Endothelial cell of umbilical vein (primary cell): ENCODE results near the gene PPP6R1. TPM values are rescaled to one million over a fixed set of nuclear protein-coding genes. Genes with fewer than 3 reads are reported as not detected.

Experiments
- BruUV-seq: library from RNA; stranded (reverse); fragments of 400-500 nt; replicated peaks from 2 replicates; lab custom pipeline; 2021; lab: Mats Ljungman, UMichigan
- CTCF ChIA-PET: fragments of 300-600, 350-600 bp; sonication (Branson Sonifier 250); formaldehyde crosslinking; loops from one replicate; lab custom pipeline; 2021; ENCODE audit warnings: antibody characterized with exemption, inconsistent platforms; lab: Charles Lee
- POLR2A ChIA-PET: fragments of 300-600, 350-600 bp; sonication (Branson Sonifier 250); formaldehyde crosslinking; loops from one replicate; lab custom pipeline; 2021; ENCODE audit warnings: antibody characterized with exemption, inconsistent platforms; lab: Charles Lee
- DNase-seq: peaks from one replicate; pipeline ENCODE4 v3.0.0-alpha.2; 2011; ENCODE audit warnings: low read depth, low spot score
- FAIRE-seq: peaks from 2 replicates; lab custom pipeline; 2011; peaks lifted over from hg19 to GRCh38; lab: Jason Lieb, UNC
- H2AFZ ChIP-seq: 2 replicates; pipeline ENCODE4 v1.6.0; 2012; ENCODE audit warnings: low read depth, low read length, control low read depth, inconsistent platforms
- H3K27ac ChIP-seq: 2 replicates; pipeline ENCODE4 v1.5.1; 2011; ENCODE audit warnings: low read depth, mild to moderate bottlenecking, control low read depth, low read length, moderate library complexity; ENCODE audit not compliant: insufficient read depth
- H3K27me3 ChIP-seq, 2 experiments: 2 replicates each; pipeline versions ENCODE4 v1.6.0 to v1.6.1; 2011; ENCODE audit warnings: low read length in 2 of 2, mixed read lengths in 1 of 2; ENCODE audit not compliant: control insufficient read depth in 2 of 2, insufficient read depth in 2 of 2
- H3K36me3 ChIP-seq, 2 experiments: 2 replicates in 1 of 2; 3 replicates in 1 of 2; pipeline ENCODE4 v1.5.1; 2011; ENCODE audit warnings: low read length in 2 of 2, mild to moderate bottlenecking in 1 of 2, moderate library complexity in 1 of 2; ENCODE audit not compliant: control insufficient read depth in 2 of 2, insufficient read depth in 2 of 2; ENCODE audit errors: extremely low read depth in 1 of 2
- H3K4me1 ChIP-seq: 3 replicates; pipeline ENCODE4 v1.5.1; 2011; ENCODE audit warnings: mild to moderate bottlenecking, low read length; ENCODE audit not compliant: control insufficient read depth, insufficient read depth; ENCODE audit errors: extremely low read depth
- H3K4me2 ChIP-seq: 2 replicates; pipeline ENCODE4 v1.6.1; 2011; ENCODE audit warnings: low read length, control low read depth, mixed read lengths; ENCODE audit not compliant: insufficient read depth
- H3K4me3 ChIP-seq, 3 experiments: fragments of 200-600 bp in 1 of 3; sonication (generic), shearing (Covaris generic) in 1 of 3; replicated peaks in 1 of 3; 2 replicates each; pipeline ENCODE4 v1.5.1; 2011 to 2016; ENCODE audit warnings: control low read depth in 3 of 3, low read length in 3 of 3, mild to moderate bottlenecking in 2 of 3, inconsistent platforms in 1 of 3, low read depth in 1 of 3, moderate library complexity in 1 of 3; ENCODE audit not compliant: insufficient read depth in 1 of 3
- H3K79me2 ChIP-seq: 2 replicates; pipeline ENCODE4 v1.6.0; 2012; ENCODE audit warnings: low read length, inconsistent platforms; ENCODE audit not compliant: control insufficient read depth, insufficient read depth
- H3K9ac ChIP-seq: replicated peaks from 2 replicates; pipeline ENCODE3; 2011; ENCODE audit warnings: low read length, control low read depth; ENCODE audit not compliant: insufficient read depth; ENCODE audit errors: extremely low read depth
- H3K9me1 ChIP-seq: replicated peaks from 3 replicates; pipeline ENCODE4 v1.6.0; 2011; ENCODE audit warnings: mild to moderate bottlenecking, low read length; ENCODE audit not compliant: control insufficient read depth, insufficient read depth; ENCODE audit errors: extremely low read depth
- H3K9me3 ChIP-seq: replicated peaks from 2 replicates; pipeline ENCODE4 v1.5.1; 2012; ENCODE audit warnings: low read length, inconsistent platforms; ENCODE audit not compliant: control insufficient read depth, insufficient read depth
- H4K20me1 ChIP-seq: replicated peaks from 2 replicates; pipeline ENCODE3; 2011; ENCODE audit warnings: mild to moderate bottlenecking, low read length; ENCODE audit not compliant: control insufficient read depth, insufficient read depth; ENCODE audit errors: extremely low read depth
- CTCF ChIP-seq, 2 donors: IDR thresholded peaks; 1 replicate in 1 of 2; 2 replicates in 1 of 2; pipeline ENCODE4 v1.5.1; 2011; ENCODE audit warnings: low read length in 2 of 2, mild to moderate bottlenecking in 2 of 2, moderate library complexity in 2 of 2, control low read depth in 1 of 2, inconsistent platforms in 1 of 2, low read depth in 1 of 2; ENCODE audit not compliant: insufficient read depth in 1 of 2; ENCODE audit errors: extremely low read depth in 1 of 2
- EZH2 ChIP-seq: IDR thresholded peaks from 2 replicates; pipeline ENCODE4 v1.6.1; 2012; ENCODE audit warnings: borderline replicate concordance, low read depth, mild to moderate bottlenecking, moderate library complexity, low read length, inconsistent platforms; ENCODE audit not compliant: severe bottlenecking
- FOS ChIP-seq: IDR thresholded peaks from 2 replicates; pipeline ENCODE4 v1.6.1; 2011; ENCODE audit warnings: mild to moderate bottlenecking, low read length, moderate library complexity, borderline replicate concordance; ENCODE audit not compliant: insufficient read depth
- GATA2 ChIP-seq: IDR thresholded peaks from 2 replicates; pipeline ENCODE4 v1.7.0; 2011; ENCODE audit warnings: low read depth, mild to moderate bottlenecking, moderate library complexity, mixed read lengths, low read length; ENCODE audit not compliant: insufficient read length, insufficient read depth
- JUN ChIP-seq: IDR thresholded peaks from 2 replicates; pipeline ENCODE4 v1.6.1; 2011; ENCODE audit warnings: borderline replicate concordance, low read depth; ENCODE audit not compliant: insufficient read length, insufficient read depth
- MAX ChIP-seq: IDR thresholded peaks from 2 replicates; pipeline ENCODE4 v1.6.1; 2011; ENCODE audit not compliant: insufficient read depth, insufficient read length
- MYC ChIP-seq: IDR thresholded peaks from one replicate; pipeline ENCODE4 v1.6.1; 2011; ENCODE audit warnings: mild to moderate bottlenecking, low read depth, low read length
- POLR2A ChIP-seq: IDR thresholded peaks from 2 replicates; pipeline ENCODE4 v1.6.1; 2012; ENCODE audit warnings: low read depth, mild to moderate bottlenecking, control low read depth, low read length
- POLR2AphosphoS5 ChIP-seq: IDR thresholded peaks from 2 replicates; pipeline ENCODE4 v1.6.1; 2012; ENCODE audit warnings: low read depth, mild to moderate bottlenecking, control low read depth, low read length, moderate library complexity; ENCODE audit not compliant: insufficient read depth
- dilution Hi-C: fragments of 300-500 bp; cut with MboI; formaldehyde crosslinking; loops from one replicate; pipeline ENCODE4 v1.15.0; 2019; ENCODE audit warnings: low sequenced_read_pairs; ENCODE audit not compliant: extremely low pct_ligation_motif_present
- intact Hi-C: fragments of 100-400 bp; cut with micrococcal nuclease; formaldehyde crosslinking; loops from one replicate; pipeline ENCODE4 v1.10.0; 2022
- polyA plus RNA-seq, 4 experiments: library from polyadenylated mRNA; depleted of rRNA in 3 of 4; stranded (reverse) in 3 of 4; unstranded in 1 of 4; fragments of >200 nt; gene quantifications; 2 replicates each; pipeline versions ENCODE4 v1.2.1 to v1.2.3, GENCODE V29; 2011 to 2012; ENCODE audit warnings: missing spikeins in 1 of 4
- total RNA-seq: library from RNA; stranded (reverse); gene quantifications from 2 replicates; pipeline ENCODE4 v1.2.3, GENCODE V29; 2021

PPP6R1 gene
- total and polyA plus RNA-seq, 2 donors (not counting 3 experiments of a cell fraction or from before 2014, with no cell fraction given) = 35.7 to 71.8 TPM

- Histone ChIP-seq H3K79me2 (no peaks in the 10 kb centered on the region), H3K9ac (no peak overlapping the region), H3K4me2 (no peak overlapping the region), H3K9me3 (no peaks in the 10 kb centered on the region), H3K27ac (no peak overlapping the region), H3K36me3 (peaks cover 0 to 43% of the 10 kb centered on the region in 2 experiments), H3K9me1 (no peaks in the 10 kb centered on the region), H2AFZ (no peak overlapping the region), H3K27me3 (no peaks in the 10 kb centered on the region), H4K20me1 (no peaks in the 10 kb centered on the region), H3K4me1 (no peaks in the 10 kb centered on the region), H3K4me3 (no peak overlapping the region)
- DNase-seq (no peak), FAIRE-seq (no peak)
- BruUV-seq = no TSS peak
- TF ChIP-seq POLR2AphosphoS5 (no peak), EZH2 (no peak), CTCF (IDR thresholded peaks at IDR 0.05; ENCODE audit: extremely low read depth in 1 of 2, insufficient read depth in 1 of 2, low read depth in 1 of 2, low read length in 2 of 2) (no peak), POLR2A (no peak), FOS (no peak), MAX (no peak), MYC (no peak), GATA2 (no peak), JUN (no peak)
- dilution Hi-C loops = no loop called here
- CTCF ChIA-PET = no interaction called here
- intact Hi-C loops = no loop called here
- POLR2A ChIA-PET = no interaction called here
Observed at GRCh38 chr19:55228015-55228391, 30.8 kb downstream of the PPP6R1 start.
